Endothelial cell of umbilical vein (primary cell): ENCODE results near the gene FNBP1. TPM values are rescaled to one million over a fixed set of nuclear protein-coding genes. Genes with fewer than 3 reads are reported as not detected.

Experiments
- BruUV-seq: library from RNA; stranded (reverse); fragments of 400-500 nt; replicated peaks from 2 replicates; lab custom pipeline; 2021; lab: Mats Ljungman, UMichigan
- CTCF ChIA-PET: fragments of 300-600, 350-600 bp; sonication (Branson Sonifier 250); formaldehyde crosslinking; loops from one replicate; lab custom pipeline; 2021; ENCODE audit warnings: antibody characterized with exemption, inconsistent platforms; lab: Charles Lee
- POLR2A ChIA-PET: fragments of 300-600, 350-600 bp; sonication (Branson Sonifier 250); formaldehyde crosslinking; loops from one replicate; lab custom pipeline; 2021; ENCODE audit warnings: antibody characterized with exemption, inconsistent platforms; lab: Charles Lee
- DNase-seq: peaks from one replicate; pipeline ENCODE4 v3.0.0-alpha.2; 2011; ENCODE audit warnings: low read depth, low spot score
- FAIRE-seq: peaks from 2 replicates; lab custom pipeline; 2011; peaks lifted over from hg19 to GRCh38; lab: Jason Lieb, UNC
- H2AFZ ChIP-seq: 2 replicates; pipeline ENCODE4 v1.6.0; 2012; ENCODE audit warnings: low read depth, low read length, control low read depth, inconsistent platforms
- H3K27ac ChIP-seq: 2 replicates; pipeline ENCODE4 v1.5.1; 2011; ENCODE audit warnings: low read depth, mild to moderate bottlenecking, control low read depth, low read length, moderate library complexity; ENCODE audit not compliant: insufficient read depth
- H3K27me3 ChIP-seq, 2 experiments: 2 replicates each; pipeline versions ENCODE4 v1.6.0 to v1.6.1; 2011; ENCODE audit warnings: low read length in 2 of 2, mixed read lengths in 1 of 2; ENCODE audit not compliant: control insufficient read depth in 2 of 2, insufficient read depth in 2 of 2
- H3K36me3 ChIP-seq, 2 experiments: 2 replicates in 1 of 2; 3 replicates in 1 of 2; pipeline ENCODE4 v1.5.1; 2011; ENCODE audit warnings: low read length in 2 of 2, mild to moderate bottlenecking in 1 of 2, moderate library complexity in 1 of 2; ENCODE audit not compliant: control insufficient read depth in 2 of 2, insufficient read depth in 2 of 2; ENCODE audit errors: extremely low read depth in 1 of 2
- H3K4me1 ChIP-seq: 3 replicates; pipeline ENCODE4 v1.5.1; 2011; ENCODE audit warnings: mild to moderate bottlenecking, low read length; ENCODE audit not compliant: control insufficient read depth, insufficient read depth; ENCODE audit errors: extremely low read depth
- H3K4me2 ChIP-seq: 2 replicates; pipeline ENCODE4 v1.6.1; 2011; ENCODE audit warnings: low read length, control low read depth, mixed read lengths; ENCODE audit not compliant: insufficient read depth
- H3K4me3 ChIP-seq, 3 experiments: fragments of 200-600 bp in 1 of 3; sonication (generic), shearing (Covaris generic) in 1 of 3; replicated peaks in 1 of 3; 2 replicates each; pipeline ENCODE4 v1.5.1; 2011 to 2016; ENCODE audit warnings: control low read depth in 3 of 3, low read length in 3 of 3, mild to moderate bottlenecking in 2 of 3, inconsistent platforms in 1 of 3, low read depth in 1 of 3, moderate library complexity in 1 of 3; ENCODE audit not compliant: insufficient read depth in 1 of 3
- H3K79me2 ChIP-seq: 2 replicates; pipeline ENCODE4 v1.6.0; 2012; ENCODE audit warnings: low read length, inconsistent platforms; ENCODE audit not compliant: control insufficient read depth, insufficient read depth
- H3K9ac ChIP-seq: replicated peaks from 2 replicates; pipeline ENCODE3; 2011; ENCODE audit warnings: low read length, control low read depth; ENCODE audit not compliant: insufficient read depth; ENCODE audit errors: extremely low read depth
- H3K9me1 ChIP-seq: replicated peaks from 3 replicates; pipeline ENCODE4 v1.6.0; 2011; ENCODE audit warnings: mild to moderate bottlenecking, low read length; ENCODE audit not compliant: control insufficient read depth, insufficient read depth; ENCODE audit errors: extremely low read depth
- H3K9me3 ChIP-seq: replicated peaks from 2 replicates; pipeline ENCODE4 v1.5.1; 2012; ENCODE audit warnings: low read length, inconsistent platforms; ENCODE audit not compliant: control insufficient read depth, insufficient read depth
- H4K20me1 ChIP-seq: replicated peaks from 2 replicates; pipeline ENCODE3; 2011; ENCODE audit warnings: mild to moderate bottlenecking, low read length; ENCODE audit not compliant: control insufficient read depth, insufficient read depth; ENCODE audit errors: extremely low read depth
- EZH2 ChIP-seq: IDR thresholded peaks from 2 replicates; pipeline ENCODE4 v1.6.1; 2012; ENCODE audit warnings: borderline replicate concordance, low read depth, mild to moderate bottlenecking, moderate library complexity, low read length, inconsistent platforms; ENCODE audit not compliant: severe bottlenecking
- FOS ChIP-seq: IDR thresholded peaks from 2 replicates; pipeline ENCODE4 v1.6.1; 2011; ENCODE audit warnings: mild to moderate bottlenecking, low read length, moderate library complexity, borderline replicate concordance; ENCODE audit not compliant: insufficient read depth
- GATA2 ChIP-seq: IDR thresholded peaks from 2 replicates; pipeline ENCODE4 v1.7.0; 2011; ENCODE audit warnings: low read depth, mild to moderate bottlenecking, moderate library complexity, mixed read lengths, low read length; ENCODE audit not compliant: insufficient read length, insufficient read depth
- JUN ChIP-seq: IDR thresholded peaks from 2 replicates; pipeline ENCODE4 v1.6.1; 2011; ENCODE audit warnings: borderline replicate concordance, low read depth; ENCODE audit not compliant: insufficient read length, insufficient read depth
- MYC ChIP-seq: IDR thresholded peaks from one replicate; pipeline ENCODE4 v1.6.1; 2011; ENCODE audit warnings: mild to moderate bottlenecking, low read depth, low read length
- POLR2A ChIP-seq: IDR thresholded peaks from 2 replicates; pipeline ENCODE4 v1.6.1; 2012; ENCODE audit warnings: low read depth, mild to moderate bottlenecking, control low read depth, low read length
- POLR2AphosphoS5 ChIP-seq: IDR thresholded peaks from 2 replicates; pipeline ENCODE4 v1.6.1; 2012; ENCODE audit warnings: low read depth, mild to moderate bottlenecking, control low read depth, low read length, moderate library complexity; ENCODE audit not compliant: insufficient read depth
- dilution Hi-C: fragments of 300-500 bp; cut with MboI; formaldehyde crosslinking; loops from one replicate; pipeline ENCODE4 v1.15.0; 2019; ENCODE audit warnings: low sequenced_read_pairs; ENCODE audit not compliant: extremely low pct_ligation_motif_present
- intact Hi-C: fragments of 100-400 bp; cut with micrococcal nuclease; formaldehyde crosslinking; loops from one replicate; pipeline ENCODE4 v1.10.0; 2022
- polyA plus RNA-seq, 4 experiments: library from polyadenylated mRNA; depleted of rRNA in 3 of 4; stranded (reverse) in 3 of 4; unstranded in 1 of 4; fragments of >200 nt; gene quantifications; 2 replicates each; pipeline versions ENCODE4 v1.2.1 to v1.2.3, GENCODE V29; 2011 to 2012; ENCODE audit warnings: missing spikeins in 1 of 4
- total RNA-seq: library from RNA; stranded (reverse); gene quantifications from 2 replicates; pipeline ENCODE4 v1.2.3, GENCODE V29; 2021

The FNBP1 gene
- total and polyA plus RNA-seq, 2 donors (not counting 3 experiments of a cell fraction or from before 2014, with no cell fraction given), result 10.9 to 43.9 TPM

GRCh38 chr9:129944506-129945116 lies 98.4 kb downstream of the FNBP1 start:
- no peaks in the 10 kb centered on the region for H4K20me1 ChIP-seq
- H3K9me1 ChIP-seq, result no peaks in the 10 kb centered on the region
- H3K4me1 ChIP-seq, result peaks cover 5% of the 10 kb centered on the region
- FAIRE-seq (no peak), DNase-seq (no peak)
- H3K36me3 ChIP-seq, result peaks cover 0 to 2% of the 10 kb centered on the region in 2 experiments
- POLR2A ChIA-PET, result interaction anchor here (0.7 kb wide), 1 partner anchor 13 kb away, joined by 3 read pairs; no protein-coding TSS in a partner anchor
- no peak overlapping the region for H2AFZ ChIP-seq
- no TSS peak for BruUV-seq
- H3K9me3 ChIP-seq, result no peaks in the 10 kb centered on the region
- no peaks in the 10 kb centered on the region for H3K79me2 ChIP-seq
- dilution Hi-C loops, result no loop called here
- no peak overlapping the region for H3K27ac ChIP-seq
- H3K4me2 ChIP-seq, result no peak overlapping the region
- H3K9ac ChIP-seq, result no peak overlapping the region
- no peaks in the 10 kb centered on the region for H3K27me3 ChIP-seq
- TF ChIP-seq POLR2AphosphoS5 (no peak), EZH2 (no peak), POLR2A (no peak), MYC (no peak)
- CTCF ChIA-PET, result interaction anchor here (0.6 to 1.4 kb wide), 3 partner anchors 10 to 33 kb away, joined by 3 read pairs; no protein-coding TSS in a partner anchor
- intact Hi-C loops, result loop anchor here (2.0 kb wide), 1 partner anchor 18 kb away; no protein-coding TSS in a partner anchor
- no peak overlapping the region for H3K4me3 ChIP-seq

GRCh38 chr9:129939431-129939830 lies 103.6 kb downstream of the FNBP1 start:
- H3K9me3 ChIP-seq, result no peaks in the 10 kb centered on the region
- no peak for TF ChIP-seq JUN
- no peak for TF ChIP-seq GATA2
- no peak for TF ChIP-seq EZH2
- TF ChIP-seq POLR2A, result no peak
- no peak for TF ChIP-seq FOS
- no peak for TF ChIP-seq MYC
- intact Hi-C loops, result no loop called here
- H3K27me3 ChIP-seq, result no peaks in the 10 kb centered on the region
- H3K9me1 ChIP-seq, result no peaks in the 10 kb centered on the region
- H3K4me3 ChIP-seq, result no peak overlapping the region
- DNase-seq (no peak), FAIRE-seq (no peak)
- H3K9ac ChIP-seq, result no peak overlapping the region
- no peak overlapping the region for H2AFZ ChIP-seq
- H3K36me3 ChIP-seq, result no peaks in the 10 kb centered on the region
- no peaks in the 10 kb centered on the region for H3K79me2 ChIP-seq
- BruUV-seq, result no TSS peak
- peaks cover 9% of the 10 kb centered on the region for H3K4me1 ChIP-seq
- H3K4me2 ChIP-seq, result no peak overlapping the region
- no peaks in the 10 kb centered on the region for H4K20me1 ChIP-seq
- POLR2A ChIA-PET, result no interaction called here
- CTCF ChIA-PET, result interaction anchor here (0.9 to 1.4 kb wide), 2 partner anchors 23 to 103 kb away, joined by 3 to 5 read pairs; partner anchors contain the start of gene FNBP1
- dilution Hi-C loops, result no loop called here
- no peak overlapping the region for H3K27ac ChIP-seq
